GM23338 (cell line): ENCODE measurements around the gene KLHL13.

ENCODE experiments used
- CREB1 ChIP-seq: fragments of 250-450 bp; sonication (Bioruptor Pico); IDR thresholded peaks from 2 replicates; pipeline ENCODE4 v1.5.0; 2020; ENCODE audit warnings: low read depth, mild to moderate bottlenecking, moderate library complexity
- CTCF ChIP-seq, 2 experiments: fragments of 200-600 bp in 1 of 2; sonication (generic) in 1 of 2; conservative IDR thresholded peaks; 2 replicates each; pipeline versions ENCODE4 v1.5.1 to v1.6.1; 2016 to 2017; ENCODE audit warnings: antibody characterized with exemption in 2 of 2, low read depth in 2 of 2, mild to moderate bottlenecking in 2 of 2, moderate library complexity in 1 of 2
- POLR2AphosphoS5 ChIP-seq: IDR thresholded peaks from 2 replicates; pipeline ENCODE4 v1.6.1; 2016; ENCODE audit warnings: antibody characterized with exemption, low read depth

GRCh38 chrX:117987373-117987772, 129.2 kb downstream of the KLHL13 start:
- no peak for TF ChIP-seq POLR2AphosphoS5
- no peak for TF ChIP-seq CTCF (conservative IDR thresholded peaks at IDR 0.05; ENCODE audit: low read depth in 2 of 2)
- no peak for TF ChIP-seq CREB1 (CRISPR knock-in tag)
